HG03103 (cell line): Measurements from ENCODE around the gene STRA6.

ENCODE experiments used
- ATAC-seq: cut with Tn5 transposase; IDR thresholded peaks from one replicate; pipeline ENCODE4 v1.9.1; 2021; ENCODE audit warnings: low read depth; ENCODE audit not compliant: unreplicated experiment

STRA6 gene, protein sequence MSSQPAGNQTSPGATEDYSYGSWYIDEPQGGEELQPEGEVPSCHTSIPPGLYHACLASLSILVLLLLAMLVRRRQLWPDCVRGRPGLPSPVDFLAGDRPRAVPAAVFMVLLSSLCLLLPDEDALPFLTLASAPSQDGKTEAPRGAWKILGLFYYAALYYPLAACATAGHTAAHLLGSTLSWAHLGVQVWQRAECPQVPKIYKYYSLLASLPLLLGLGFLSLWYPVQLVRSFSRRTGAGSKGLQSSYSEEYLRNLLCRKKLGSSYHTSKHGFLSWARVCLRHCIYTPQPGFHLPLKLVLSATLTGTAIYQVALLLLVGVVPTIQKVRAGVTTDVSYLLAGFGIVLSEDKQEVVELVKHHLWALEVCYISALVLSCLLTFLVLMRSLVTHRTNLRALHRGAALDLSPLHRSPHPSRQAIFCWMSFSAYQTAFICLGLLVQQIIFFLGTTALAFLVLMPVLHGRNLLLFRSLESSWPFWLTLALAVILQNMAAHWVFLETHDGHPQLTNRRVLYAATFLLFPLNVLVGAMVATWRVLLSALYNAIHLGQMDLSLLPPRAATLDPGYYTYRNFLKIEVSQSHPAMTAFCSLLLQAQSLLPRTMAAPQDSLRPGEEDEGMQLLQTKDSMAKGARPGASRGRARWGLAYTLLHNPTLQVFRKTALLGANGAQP

DNA sequence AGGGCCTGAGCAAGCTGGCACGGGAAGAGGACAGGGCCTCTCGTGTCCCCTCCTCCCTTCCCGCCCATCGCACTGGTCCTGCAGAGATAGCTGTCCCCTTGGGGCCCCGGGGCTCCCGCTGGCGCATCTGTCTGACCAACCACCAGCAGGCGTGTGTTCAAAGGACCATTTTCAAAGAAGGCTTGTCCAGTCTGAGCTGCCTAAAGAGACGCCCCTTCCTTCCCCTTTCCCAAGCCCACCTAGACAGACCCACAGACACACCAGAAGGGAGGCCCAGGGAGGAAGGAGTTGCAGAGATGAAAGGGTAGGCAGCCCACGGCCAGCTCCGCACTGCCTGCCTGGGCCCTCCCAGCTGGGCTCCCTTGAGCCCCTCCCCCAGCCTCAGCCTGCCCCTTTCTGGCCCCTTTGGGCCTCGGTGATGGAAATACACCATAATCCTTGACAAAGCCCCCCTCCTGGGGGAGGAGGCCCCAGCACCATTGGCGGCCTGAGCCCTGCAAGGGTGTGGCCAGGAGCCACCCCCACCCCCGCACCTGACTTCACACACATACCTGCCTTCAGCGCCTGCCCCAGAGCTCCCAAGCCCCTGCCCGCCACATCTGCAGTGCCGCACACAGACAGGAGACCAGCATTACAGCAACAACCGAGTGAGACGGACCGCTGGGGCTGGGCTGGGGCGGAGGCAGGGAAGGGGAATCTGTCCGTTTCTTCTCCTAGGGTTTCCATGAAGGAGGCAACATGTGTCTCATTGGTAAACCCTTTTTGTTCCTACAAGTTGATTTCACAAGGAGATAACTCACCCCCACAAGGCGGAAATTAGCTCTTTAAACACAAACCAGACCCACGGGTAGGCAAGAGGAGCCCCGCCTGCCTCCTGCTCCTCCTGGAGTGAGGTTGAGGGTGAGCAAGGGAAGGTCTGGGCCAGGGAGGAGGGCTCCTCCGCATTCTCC is at the start of gene STRA6:
TSS of gene STRA6 (minus strand) at position 336 of the 950 bp plus-strand sequence. CDS start 520 bp downstream, outside the sequence.
- no peak for ATAC-seq

DNA sequence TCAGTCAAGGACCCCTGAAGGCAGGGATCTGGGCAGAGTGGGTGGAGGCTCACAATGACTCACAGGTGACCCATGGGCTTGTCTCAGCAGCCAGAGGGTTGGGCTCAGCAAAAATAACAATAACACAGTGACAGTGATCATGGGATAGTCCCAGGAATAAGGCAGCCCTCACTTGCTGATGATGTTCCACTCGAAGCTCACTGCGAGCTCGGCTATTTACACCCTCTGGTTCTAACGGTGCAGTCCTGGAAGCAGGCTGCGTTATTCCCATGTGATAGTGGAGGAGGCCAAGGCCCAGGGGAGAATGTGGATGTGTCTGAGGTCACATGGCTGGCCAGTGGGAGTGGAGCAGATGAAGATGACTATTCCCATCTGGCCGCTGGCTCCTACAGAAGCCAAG is 49.7 kb upstream of the STRA6 start:
- no peak for ATAC-seq

DNA sequence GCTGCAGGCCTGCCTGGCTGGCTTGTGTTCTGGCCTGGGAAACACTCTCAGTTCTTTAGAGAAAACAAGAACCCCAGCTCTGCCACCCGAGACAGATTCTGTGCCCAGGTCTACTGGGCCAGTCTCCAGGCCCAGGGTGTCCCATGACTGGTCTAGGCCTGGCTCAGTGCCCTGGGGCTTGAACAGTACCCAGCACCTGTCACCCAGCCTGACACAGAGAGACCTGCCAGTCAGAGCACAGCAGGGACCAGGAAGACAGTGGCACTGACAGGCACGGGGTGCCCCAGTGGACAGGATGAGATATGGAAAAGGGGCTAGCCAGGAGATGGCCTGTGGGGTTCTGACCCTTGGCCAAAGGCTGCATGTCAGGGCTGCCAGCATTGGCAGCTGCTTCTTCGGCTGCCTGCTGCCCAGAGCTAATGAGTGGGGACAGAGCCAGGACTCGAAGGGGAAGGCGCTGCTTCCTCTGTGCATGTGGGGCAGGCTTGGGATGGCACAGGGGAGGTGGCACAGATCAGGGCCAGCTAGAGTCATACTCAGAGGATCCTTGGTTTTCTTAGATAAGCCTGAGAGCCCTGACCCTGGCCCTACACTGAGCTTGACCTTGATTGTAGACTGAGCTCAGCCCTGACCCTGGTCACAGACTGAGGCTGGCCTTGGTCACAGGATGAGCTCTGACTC is 48.7 kb upstream of the STRA6 start:
- ATAC-seq = no peak

DNA sequence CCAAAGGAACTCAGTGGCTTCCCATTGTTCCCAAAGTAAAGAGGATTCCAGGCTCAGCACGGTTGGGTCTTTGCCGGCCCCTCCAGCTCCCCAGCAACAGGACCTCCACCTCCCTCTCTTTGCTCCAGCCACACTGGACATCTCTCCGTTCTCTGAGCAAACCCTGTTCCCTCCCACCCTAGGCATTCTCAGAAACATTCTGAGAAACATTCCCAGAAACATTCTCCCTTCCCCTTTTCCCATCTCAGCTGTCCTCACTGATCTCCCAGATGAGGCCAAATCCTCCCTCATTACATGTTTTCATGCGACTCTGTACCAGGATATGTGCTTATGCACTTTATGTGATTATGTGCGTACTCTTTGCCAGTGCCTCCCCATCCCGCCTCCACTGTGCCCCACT is 47.7 kb upstream of the STRA6 start:
- ATAC-seq = no peak

DNA sequence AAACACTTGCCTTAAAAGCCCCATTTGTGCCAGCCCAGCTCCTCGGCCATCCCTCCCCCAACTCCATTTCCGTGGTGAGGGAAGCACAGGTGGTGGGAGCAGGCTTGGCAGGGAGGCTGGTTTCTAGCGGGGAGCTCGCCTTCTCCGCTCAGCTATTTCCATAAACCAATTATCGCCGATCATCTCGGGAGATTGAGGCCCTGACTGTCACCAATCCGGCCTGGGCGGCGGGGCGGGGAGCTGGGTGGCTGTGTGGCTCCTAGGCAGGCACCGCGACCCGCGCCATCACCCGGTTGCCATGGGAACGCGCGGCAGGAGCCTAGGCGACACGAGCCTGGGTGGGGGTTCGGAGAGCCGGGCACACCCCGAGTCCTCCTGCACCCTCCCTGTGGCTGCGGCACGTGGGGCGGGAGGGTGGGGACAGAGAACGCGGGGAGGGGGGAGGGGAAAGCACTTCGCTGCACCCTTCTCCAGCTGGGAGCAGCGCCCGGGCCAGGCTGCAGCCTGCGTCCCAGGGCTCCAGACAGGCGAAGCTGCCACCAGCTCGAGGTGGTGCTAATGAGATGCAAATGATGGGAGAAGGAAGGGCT is 42.9 kb upstream of the STRA6 start:
- no peak for ATAC-seq

DNA sequence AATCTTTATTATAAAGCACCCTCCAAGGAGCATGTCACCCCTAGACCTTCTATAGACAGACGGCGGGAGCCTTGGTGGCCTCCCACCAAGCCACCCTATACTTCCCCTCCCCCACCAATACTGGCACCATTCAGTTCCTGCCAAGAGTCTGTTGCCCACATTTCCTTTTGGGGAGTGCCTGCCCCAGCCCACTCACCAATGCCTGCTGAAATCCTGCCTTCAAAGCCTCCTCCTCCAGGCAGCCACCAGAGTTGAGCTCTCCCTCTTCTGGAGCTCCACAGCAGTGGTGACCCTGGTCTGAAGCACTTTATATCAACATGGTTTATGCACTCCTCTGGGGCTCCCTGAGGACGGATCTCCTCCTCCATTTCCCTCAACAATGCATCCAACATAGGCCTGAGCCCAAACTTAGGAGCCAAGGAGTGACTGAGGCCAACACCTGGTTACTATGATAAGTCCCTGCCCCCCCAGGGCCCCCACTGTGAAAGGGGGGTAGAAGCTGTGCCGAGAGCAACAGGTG is 42.3 kb upstream of the STRA6 start:
- no peak for ATAC-seq

DNA sequence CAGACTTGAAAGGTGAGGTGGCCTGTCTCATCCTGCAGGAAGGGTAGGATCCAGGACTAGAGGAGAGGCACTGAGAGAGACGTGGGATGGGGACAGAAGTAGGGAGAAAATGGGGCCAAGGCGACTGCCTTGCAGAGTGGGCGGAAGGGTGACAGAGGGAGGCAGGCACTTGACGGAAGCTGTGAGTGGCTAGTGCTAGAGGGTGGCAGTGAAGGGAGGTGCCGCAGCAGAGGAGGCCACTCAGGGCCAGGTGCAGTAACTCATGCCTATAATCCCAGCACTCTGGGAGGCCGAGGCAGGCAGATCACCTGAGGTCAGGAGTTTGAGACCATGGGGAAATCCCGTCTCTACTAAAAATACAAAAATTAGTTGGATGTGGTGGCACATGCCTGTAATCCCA is 40.8 kb upstream of the STRA6 start:
- no peak for ATAC-seq

DNA sequence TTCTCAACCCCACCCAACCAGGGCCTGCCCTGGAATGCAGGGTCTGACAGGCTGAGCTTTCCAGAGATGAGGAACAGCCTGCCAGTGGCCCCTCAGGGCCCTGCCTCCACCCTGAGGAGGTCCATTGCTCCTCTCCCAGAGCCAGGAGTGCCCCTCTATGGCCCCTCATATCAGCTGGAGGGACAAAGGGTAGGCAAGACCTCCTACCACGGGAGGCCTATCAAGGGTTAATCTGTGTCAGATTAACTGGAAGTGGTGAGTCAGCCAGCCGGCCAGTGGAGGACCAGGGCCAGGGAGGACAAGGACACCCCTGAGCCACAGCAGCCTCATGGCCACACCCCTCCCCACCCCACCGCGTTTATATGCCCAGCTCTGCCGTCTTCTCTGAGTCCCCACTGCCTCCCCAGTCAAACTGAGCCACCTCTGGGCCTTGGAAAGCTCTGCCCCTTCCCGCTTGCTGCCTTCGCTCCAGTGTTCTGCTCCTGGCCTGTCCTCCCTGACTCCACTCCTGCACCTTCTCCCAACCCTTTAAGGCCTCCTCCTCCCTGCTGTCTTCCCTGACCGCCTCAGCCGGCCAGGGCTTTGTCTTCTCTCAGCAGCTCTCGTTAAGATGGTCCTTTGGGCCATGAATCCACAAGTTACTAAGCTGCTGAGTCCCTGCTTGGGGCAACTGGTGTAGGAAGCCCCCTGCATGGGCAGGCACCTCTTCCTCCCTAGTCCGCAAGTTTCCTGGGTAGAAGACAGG is 40.0 kb upstream of the STRA6 start:
- no peak for ATAC-seq

DNA sequence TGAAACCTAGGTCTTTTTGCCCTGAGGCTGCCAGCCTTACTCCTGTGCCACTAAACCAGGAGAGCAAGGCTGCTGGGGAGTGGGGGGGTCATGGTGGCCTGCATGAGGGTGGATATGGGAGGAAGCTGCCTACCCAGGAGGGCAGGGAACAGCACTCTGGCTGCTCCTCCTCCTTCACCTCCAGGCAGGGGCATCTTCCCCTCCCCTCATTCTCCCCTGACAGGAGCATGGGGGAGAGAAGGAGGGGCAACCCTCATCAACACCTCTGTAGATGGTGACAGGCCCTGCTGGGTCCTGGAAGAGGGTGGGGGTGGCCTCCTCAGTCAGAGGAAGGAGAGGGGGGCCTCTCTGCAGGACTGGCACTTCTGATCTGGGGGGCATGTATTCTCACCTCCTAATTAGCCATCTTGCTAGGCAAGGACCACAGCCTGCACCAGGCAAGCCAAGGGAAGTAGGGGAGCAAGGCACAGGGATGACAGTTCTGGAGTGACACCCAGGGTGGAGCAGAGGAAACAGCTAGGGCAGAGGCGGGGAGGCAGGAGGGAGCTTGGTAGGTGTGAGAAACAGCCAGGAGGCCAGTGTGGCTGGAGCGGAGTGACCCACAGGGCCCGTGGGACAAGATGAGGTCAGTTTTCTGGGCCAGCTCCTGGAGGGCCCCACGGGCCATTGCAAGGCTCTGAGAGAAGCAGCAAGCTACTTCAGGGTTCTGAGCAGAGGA is 38.5 kb upstream of the STRA6 start:
- ATAC-seq = no peak

DNA sequence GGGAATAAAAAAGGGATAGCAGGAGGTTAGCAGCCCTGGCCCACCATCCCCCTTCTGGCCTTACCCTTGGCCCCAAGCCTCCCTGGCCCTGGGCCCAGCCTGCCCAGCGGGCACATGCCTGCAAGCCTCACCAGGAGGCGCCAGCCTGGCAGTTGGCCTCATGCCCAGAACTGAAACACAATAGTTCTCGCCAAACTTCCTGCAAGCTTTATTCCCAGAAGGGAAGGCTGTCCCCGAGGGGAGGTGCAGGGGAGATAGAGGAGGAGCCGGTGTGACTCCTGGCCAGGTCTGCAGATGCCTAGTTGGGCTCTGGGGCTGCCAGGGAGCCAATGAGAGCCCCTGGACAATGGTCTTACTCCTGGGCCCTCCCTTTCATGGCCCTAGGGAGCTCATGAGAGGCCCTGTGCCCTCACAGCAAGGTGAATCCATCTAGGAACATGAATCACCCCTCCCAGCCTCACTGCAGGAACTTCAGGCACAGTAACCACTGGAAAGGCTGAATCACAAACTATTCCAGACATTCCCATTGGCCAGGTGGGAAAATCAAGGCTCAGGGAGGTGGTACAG is 37.5 kb upstream of the STRA6 start:
- ATAC-seq = no peak

DNA sequence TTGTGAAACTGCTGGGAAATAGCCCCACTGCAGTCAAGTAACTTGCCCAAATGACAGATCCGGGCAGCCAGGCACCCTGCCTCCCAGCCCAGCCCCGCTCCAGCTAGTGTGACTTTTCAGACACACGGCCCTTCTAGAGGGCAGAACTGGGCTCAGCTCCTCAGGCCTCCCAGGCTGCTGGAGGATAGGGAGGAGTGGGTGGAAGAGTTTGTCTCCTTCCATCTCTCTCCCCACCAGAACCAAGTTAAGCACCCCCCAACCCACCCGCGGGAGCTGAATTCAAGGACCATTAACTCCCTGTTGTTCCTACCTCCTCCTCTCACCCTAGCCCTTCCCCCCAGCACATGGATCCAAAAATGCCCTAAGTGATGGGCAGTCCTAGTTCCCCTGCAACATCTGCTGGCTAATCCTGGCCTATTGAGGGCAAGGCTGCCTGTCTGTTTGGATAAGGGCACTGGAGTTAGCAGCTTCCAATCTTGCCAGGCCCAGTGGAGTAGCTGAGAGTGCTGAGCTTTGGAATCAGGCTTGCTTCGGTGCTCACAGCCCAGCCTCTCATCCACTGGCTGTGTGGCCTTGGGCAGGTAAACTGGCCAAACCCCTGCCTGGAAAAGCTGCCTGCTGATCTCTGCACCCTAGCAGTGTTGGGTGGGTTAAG is 36.6 kb upstream of the STRA6 start:
- no peak for ATAC-seq

DNA sequence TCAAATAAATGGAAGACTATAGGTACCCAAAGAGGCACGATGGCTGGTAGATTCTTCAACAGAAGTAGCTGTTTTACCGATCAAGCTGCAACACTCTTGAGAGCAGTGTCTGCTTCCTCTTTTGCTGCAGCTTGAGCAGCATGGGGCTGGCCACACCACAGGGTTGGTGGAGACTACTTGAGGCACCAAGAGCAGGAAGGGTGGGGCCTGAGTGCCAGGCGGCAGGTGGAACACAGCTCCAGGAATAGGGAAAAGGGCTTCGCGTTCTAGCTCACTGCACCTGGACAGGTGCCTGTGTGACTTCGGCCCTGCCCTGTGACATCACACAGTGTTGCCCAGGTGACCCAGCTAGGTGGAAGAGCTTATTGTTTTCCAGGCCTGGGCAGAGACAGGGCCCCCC is 33.4 kb upstream of the STRA6 start, which contains the start of gene CCDC33:
TSS of gene CCDC33 (plus strand) at position 365 of the 400 bp plus-strand sequence. CDS start 394 bp downstream, outside the sequence.
- ATAC-seq = no peak

DNA sequence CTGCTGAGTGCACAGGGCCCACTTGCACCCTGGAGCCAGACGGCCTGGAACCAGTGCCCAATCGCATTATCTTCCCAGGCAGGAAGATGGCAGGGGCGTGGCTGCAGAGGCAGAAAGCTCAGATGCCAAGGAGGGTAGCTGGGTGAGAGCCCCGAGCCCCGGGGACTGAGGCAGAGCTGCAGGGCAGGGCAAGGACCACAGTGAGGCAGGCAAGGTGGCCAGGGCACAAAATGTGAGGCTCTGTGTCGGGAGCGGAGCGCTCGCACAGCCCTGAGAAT is 31.9 kb upstream of the STRA6 start:
- no peak for ATAC-seq

DNA sequence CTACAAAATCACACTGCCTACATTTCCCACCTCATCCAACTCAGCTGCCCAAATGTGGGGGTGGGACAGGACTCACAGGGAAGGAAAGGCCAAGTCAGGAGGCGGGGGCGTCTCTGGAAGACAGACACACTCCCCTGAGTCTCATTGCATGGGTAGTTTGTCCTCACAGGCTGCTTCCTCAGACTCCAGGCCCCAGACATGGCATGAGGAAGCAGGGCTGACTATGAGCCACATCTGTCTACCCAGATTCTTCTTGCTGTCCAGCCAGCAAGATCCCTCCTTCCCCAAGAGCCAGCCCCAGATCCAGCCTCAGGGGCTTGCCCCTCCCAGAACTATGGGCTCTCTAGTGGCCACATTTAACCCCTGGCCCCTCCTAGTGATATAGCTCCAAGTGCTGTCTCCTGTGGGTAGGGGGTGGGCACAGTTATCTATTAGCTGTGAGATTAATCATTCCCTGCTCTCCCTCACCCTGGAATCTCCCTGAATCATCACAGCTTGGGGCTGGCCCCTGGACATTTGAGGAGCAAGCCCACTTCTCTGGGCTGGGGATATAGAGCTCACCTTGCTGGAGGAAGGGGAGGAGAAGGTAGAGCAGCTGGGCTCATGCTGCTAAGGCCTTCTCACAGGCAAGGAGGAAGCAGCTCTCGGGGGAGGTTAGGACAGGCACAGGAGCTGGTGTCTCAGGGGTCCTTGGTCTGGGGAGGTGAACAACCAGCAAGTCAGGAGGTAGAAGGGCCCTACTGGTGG is 31.4 kb upstream of the STRA6 start:
- no peak for ATAC-seq

DNA sequence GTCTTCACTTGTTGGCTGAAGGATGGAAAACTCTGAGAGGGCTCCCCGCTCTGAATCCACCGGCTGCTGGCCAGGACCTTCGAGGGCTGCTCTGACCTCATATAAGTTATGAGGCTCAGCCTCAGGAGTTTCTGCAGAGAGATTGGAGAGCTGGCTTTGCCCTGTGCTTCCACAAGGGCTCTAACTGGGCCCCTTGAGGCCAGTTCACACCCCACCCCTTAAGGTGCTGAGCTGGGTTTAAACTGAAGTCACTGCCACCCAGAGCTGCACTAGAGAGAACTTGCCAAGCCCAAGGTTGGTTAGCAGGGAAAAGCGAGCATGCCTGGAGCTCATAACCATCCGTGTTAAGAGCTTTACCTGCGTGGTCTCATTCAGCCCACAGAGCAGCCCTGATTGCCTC is 30.8 kb upstream of the STRA6 start:
- ATAC-seq = no peak

DNA sequence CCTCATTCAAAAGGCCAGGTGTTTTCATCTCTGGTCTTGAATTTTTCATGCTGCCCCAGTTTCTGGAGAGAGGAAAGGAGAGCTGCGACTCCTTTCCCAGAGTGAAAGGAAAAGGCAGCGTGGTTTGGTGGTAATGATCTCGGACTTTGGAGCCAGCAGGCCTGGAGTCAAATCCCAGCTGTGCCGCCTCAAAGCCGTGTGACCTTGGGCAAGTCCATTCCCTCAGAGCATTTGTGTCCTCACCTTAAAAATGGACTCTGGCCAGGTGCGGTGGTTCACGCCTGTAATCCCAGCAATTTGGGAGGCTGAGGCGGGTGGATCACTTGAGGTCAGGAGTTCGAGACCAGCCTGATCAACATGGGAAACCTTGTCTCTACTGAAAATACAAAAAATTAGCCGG is 28.9 kb upstream of the STRA6 start:
- no peak for ATAC-seq

DNA sequence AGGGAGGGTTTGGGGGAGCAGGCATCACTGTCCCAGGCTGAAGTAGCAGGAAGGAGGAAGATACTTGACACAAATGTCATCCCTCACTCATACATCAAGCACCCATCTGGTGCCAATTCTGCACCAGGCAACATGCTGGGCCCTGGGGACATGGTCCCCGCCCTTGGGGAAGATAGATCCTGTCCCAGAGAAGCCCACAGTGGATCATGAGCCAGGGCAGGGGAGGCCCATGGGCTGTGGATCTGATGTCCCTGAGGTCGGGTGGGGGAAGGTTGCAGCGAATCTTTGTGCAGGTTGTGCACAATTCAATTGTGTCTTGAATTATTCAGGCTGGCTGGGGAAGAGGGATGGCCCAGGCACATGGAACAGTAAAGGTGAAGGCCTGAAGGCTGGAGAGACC is 27.1 kb upstream of the STRA6 start:
- ATAC-seq = no peak
